Omental fat pad (tissue), 4 donors: ENCODE results near the gene BRMS1L. TPM values are rescaled to one million over a fixed set of nuclear protein-coding genes. Genes with fewer than 3 reads are reported as not detected.
A peak's percentile ranks its signal among the peaks of the same experiment; 100 is the strongest.

ENCODE experiments used
- ATAC-seq: fragments of 150-250 bp; one replicate; pipeline ENCODE4 v1.9.1; 2016; ENCODE audit warnings: mild to moderate bottlenecking, moderate library complexity; ENCODE audit not compliant: low FRiP score
- DNase-seq: peaks from one replicate; pipeline ENCODE4 v3.0.0-alpha.2; 2019; ENCODE audit warnings: low spot score
- CTCF ChIP-seq, 3 donors: fragments of 450-650 bp; IDR thresholded peaks; one replicate each; pipeline ENCODE4 v1.5.1; 2016 to 2017; ENCODE audit warnings: antibody characterized with exemption in 3 of 3, mild to moderate bottlenecking in 3 of 3, moderate library complexity in 2 of 3
- total RNA-seq, 4 donors: library from RNA; depleted of rRNA; stranded (reverse); fragments of >200 nt; gene quantifications; one replicate each; pipeline ENCODE4 v1.1.0, GENCODE V29; 2016

Gene BRMS1L
- total RNA-seq, 4 donors from 2014 or later, result 4.0 to 9.1 (median 5.6) TPM

DNA sequence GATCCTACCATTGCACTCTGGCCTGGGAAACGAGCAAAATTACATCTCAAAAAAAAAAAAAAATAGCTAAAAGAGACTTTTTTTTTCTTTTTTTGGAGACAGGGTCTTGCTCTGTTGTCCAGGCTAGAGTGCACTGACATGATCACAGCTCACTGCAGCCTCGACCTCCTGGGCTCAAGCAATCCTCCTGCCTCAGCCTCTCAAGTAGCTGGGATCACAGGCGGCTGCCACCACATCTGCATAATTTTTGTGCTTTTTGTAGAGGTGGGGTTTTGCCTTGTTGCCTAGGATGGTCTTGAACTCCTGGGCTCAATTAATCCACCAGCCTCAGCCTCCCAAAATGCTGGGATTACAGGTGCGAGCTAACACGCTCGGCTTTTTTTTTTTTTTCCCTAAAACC lies 28.3 kb upstream of the BRMS1L start:
- ATAC-seq (no peak), DNase-seq (no peak)
- TF ChIP-seq CTCF (IDR thresholded peaks at IDR 0.05), result no peak

GRCh38 chr14:35806006-35806907 lies 19.9 kb upstream of the BRMS1L start:
- ATAC-seq, result no peak
- no peak for DNase-seq
- TF ChIP-seq CTCF (IDR thresholded peaks at IDR 0.05), result no peak

DNA sequence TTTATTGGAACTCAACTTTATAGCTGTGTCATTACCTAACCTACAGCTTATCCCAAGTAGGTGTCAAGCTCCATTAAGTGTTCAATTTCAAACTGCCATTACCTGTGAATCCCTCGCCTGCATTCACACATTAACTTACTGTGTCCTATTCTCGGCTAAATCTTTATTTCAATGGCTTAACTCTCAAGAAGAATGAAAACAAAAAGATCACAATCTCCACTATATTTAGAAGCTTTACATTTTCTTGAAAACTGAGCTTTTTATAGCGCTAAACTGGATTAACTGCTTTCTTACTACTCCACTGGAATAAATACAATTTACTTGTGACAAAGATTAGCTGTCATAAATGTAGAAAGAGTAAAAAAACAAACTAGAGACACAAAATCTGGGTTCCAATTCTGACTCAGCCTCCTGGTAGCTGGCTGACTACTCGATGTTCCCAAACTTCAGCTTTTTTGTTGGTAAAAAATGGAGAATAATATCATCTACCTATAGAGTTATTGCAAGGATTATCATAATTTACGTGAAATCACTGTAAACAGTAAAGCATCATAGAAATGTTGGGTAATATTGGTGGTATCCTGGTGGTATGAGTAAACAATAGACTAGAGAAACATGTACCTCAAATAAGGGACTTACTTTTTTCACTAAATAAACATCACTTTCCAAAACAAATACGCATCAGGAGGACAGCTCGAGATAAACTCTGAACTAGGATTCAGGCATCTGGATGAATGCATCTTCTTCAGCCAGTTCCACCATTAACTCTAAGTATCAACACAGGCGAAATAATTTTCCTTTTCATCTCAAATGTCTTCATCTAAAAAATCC lies 18.8 kb upstream of the BRMS1L start:
- no peak for TF ChIP-seq CTCF (IDR thresholded peaks at IDR 0.05)
- no peak for ATAC-seq

GRCh38 chr14:35808076-35808637 lies 18.0 kb upstream of the BRMS1L start:
- peak; percentile 7 for ATAC-seq
- no peak for TF ChIP-seq CTCF (IDR thresholded peaks at IDR 0.05)
- DNase-seq, result no peak

More for the DNA sequence above, 18.8 kb upstream of the BRMS1L start:
- no peak for DNase-seq

DNA sequence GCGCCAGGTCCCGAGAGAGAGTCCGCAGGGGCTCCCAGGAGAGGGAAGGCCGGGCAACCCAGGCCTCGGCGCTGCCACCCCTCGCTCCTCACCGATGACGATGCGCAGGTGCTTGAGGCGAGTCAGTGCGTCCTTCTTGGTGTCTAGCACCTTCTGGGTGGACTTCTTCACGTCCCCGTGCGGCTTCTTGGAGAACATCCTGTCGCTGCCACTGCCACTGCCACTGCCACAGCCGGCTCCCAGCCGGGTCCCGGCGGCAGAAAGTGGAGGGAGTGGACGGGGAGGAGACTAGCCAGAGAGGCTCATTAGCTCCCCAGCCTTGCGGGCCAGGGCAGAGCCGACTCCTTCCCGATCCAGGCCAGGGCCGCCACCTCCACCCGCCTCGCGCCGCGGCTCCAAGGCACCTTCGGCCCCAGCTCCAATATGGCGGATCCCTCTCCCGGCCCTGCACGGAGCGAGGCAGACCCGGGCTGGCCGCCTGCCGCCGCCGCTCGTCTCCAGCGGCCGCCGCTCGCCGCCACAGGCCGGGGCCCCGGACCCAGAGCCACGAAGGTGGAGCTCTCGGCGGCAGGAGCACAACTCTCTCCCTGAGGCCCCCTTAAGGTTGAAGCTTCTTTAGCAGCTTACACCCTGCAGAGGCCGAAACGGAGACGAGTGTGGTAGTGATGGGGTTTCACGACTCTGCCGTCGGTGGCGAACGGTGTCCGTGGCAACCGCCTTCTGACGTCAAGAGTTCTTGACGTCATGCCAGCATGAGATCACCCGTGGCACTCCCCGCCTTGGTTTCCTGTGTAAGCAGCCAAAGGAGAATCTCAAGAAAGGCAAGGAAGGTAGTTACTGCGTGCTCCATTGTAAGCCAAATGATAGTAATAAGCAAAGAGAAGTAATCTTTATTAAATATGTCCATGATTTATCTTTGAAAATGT lies 17.2 kb upstream of the BRMS1L start, which contains the start of gene RALGAPA1:
Gene RALGAPA1 (minus strand): TSS at position 658 of the 926 bp plus-strand sequence. CDS start 460 bp downstream, at position 198.
- peak; percentile 95 for DNase-seq
- peak; percentile 100 for ATAC-seq

DNA sequence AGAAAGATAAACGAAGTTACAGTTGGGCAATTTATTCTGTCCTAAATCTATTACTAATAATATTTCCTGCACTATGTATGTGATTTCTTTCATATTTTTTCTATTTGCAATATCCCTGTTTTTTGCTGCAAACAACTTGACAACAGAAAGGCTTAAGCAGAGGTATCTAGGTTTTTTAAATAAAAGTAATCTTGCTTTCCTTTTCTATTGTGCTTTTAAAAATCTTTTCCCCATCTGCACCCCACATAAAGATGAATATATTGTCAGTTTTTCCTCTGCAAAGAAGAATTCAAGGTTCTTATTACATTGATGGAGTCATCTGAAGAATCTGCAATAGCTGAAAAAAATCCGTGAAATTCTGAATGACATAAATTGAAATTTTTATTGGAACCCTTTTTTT lies 16.5 kb upstream of the BRMS1L start:
- ATAC-seq (no peak), DNase-seq (no peak)
- no peak for TF ChIP-seq CTCF (IDR thresholded peaks at IDR 0.05)
